Left lung (tissue), 10 donors: ENCODE results near the gene BATF. TPM values are rescaled to one million over a fixed set of nuclear protein-coding genes. Genes with fewer than 3 reads are reported as not detected.

Experiments used
- ATAC-seq: fragments of 200-7000 bp; cut with Tn5 transposase; one replicate; pipeline ENCODE4 v1.9.1; 2020; ENCODE audit warnings: moderate library complexity
- DNase-seq, 4 donors: peaks; one replicate each; pipeline ENCODE4 v3.0.0-alpha.2; 2013 to 2020
- H3K27ac ChIP-seq, 2 donors: fragments of 200-600 bp; sonication (generic) in 1 of 2; one replicate each; pipeline versions ENCODE4 v1.5.0 to v1.8.0; 2020 to 2021
- H3K27me3 ChIP-seq, 2 donors: fragments of 200-600 bp; sonication (generic) in 1 of 2; one replicate each; pipeline versions ENCODE4 v1.5.0 to v1.8.0; 2020 to 2021
- H3K36me3 ChIP-seq, 2 donors: fragments of 200-600 bp; sonication (generic) in 1 of 2; one replicate each; pipeline versions ENCODE4 v1.5.0 to v1.8.0; 2020 to 2021
- H3K4me1 ChIP-seq, 2 donors: fragments of 200-600 bp; one replicate each; pipeline ENCODE4 v1.8.0; 2021
- H3K4me3 ChIP-seq, 2 donors: fragments of 200-600 bp; sonication (generic) in 1 of 2; one replicate each; pipeline versions ENCODE4 v1.5.0 to v1.8.0; 2020 to 2021; ENCODE audit warnings: mild to moderate bottlenecking in 1 of 2
- H3K9me3 ChIP-seq, 2 donors: fragments of 200-600 bp; sonication (generic) in 1 of 2; one replicate each; pipeline versions ENCODE4 v1.5.0 to v1.8.0; 2020 to 2021
- CTCF ChIP-seq, 2 donors: fragments of 200-600 bp; sonication (generic) in 1 of 2; IDR thresholded peaks; one replicate each; pipeline versions ENCODE4 v1.5.0 to v1.8.0; 2021; ENCODE audit warnings: antibody characterized with exemption in 2 of 2
- intact Hi-C, 2 donors: fragments of 100-400 bp; cut with DNase I; formaldehyde crosslinking; loops; one replicate each; pipeline versions ENCODE4 v1.11.2 to v1.14.2; 2022
- polyA plus RNA-seq, 6 donors: library from polyadenylated mRNA; unstranded; fragments of 120-200 nt; gene quantifications; one replicate each; pipeline ENCODE4 v1.2.1, GENCODE V29; 2013; ENCODE audit not compliant: insufficient read length in 6 of 6
- total RNA-seq, 2 donors: library from RNA; stranded (reverse); fragmentation: NEBNext Ultra II Directional; extraction: Animal tissue kit (Norgen Biotek cat#: 25700); gene quantifications; one replicate each; pipeline ENCODE4 v1.2.1, GENCODE V29; 2021
- donor health status: DM: no; HTN: yes; CAD: no.
- donor health status: DM: no; HTN: no; CAD: no.

The BATF gene
- total and polyA plus RNA-seq, 8 donors = 0.46 to 19.6 (median 1.2) TPM

DNA sequence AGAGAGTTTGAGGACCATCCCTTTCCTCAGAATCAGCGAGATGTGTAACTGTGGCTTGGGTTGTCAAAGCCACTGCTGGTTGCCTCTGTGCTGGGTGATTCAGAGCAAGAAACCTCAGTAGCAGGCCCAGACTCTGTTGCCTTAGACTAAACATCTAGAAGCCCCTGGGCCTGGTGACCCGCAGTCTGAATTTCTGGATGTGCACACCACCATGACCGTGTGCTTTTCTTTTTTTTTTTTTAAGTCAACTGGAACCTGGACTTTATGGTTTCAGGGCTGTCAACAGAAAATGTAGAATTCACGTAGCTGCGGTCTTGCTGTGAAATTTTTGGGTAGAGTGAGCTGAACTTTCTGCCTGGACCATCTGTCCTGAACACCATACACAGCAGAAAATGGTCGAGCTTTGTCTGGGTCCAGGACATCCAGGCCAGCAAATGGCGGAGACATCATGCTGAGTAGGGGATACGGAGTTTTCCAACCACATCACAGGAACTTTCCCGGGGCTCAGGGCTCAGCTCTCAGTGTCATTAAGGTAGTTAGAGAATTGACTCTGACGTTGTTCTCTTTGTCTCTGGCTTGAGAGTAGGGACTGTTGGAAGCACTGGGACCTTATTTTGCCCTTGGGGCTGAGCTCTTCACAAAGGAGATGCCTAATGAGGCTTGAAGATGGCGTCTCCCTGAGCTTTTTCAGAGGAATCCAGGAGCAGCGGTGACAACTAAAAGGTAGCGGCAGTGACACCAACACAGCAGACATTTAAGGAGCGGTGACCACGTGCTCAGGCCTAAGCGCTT lies 23.0 kb upstream of the BATF start:
- H3K27me3 ChIP-seq = no peaks in the 10 kb centered on the region
- H3K27ac ChIP-seq = no peak overlapping the region
- no peaks in the 10 kb centered on the region for H3K36me3 ChIP-seq
- no peak for DNase-seq
- ATAC-seq = no peak
- H3K9me3 ChIP-seq = no peaks in the 10 kb centered on the region
- H3K4me3 ChIP-seq = no peak overlapping the region
- TF ChIP-seq CTCF (IDR thresholded peaks at IDR 0.05) = no peak
- intact Hi-C loops = loop anchor here in 1 of 2 donors (10.0 kb wide), 1 partner anchor 364 kb away; no protein-coding TSS in a partner anchor
- no peaks in the 10 kb centered on the region for H3K4me1 ChIP-seq

DNA sequence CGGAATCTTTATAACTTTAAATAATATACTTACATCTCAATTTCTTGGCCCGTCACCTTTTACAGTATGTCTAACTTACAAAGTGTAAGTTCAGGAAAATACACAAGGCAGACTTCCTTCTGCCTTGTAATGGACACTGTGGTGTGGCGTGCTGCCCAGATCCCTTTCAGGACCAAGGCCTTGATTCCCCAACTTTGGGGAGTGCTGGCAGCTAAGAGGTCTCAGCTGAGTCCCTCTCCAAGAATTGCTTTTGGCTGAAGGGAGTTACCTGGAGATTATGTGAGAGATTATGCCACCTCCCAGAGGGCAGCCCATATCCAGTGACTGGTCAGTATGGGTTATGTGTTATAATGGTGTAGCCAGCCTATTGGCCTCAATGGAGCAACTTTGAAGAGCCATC lies 21.2 kb upstream of the BATF start:
- H3K27me3 ChIP-seq = no peaks in the 10 kb centered on the region
- no peaks in the 10 kb centered on the region for H3K36me3 ChIP-seq
- intact Hi-C loops = no loop called here
- no peak overlapping the region for H3K27ac ChIP-seq
- ATAC-seq (no peak), DNase-seq (no peak)
- H3K4me3 ChIP-seq = no peak overlapping the region
- TF ChIP-seq CTCF (IDR thresholded peaks at IDR 0.05) = no peak
- no peaks in the 10 kb centered on the region for H3K9me3 ChIP-seq
- H3K4me1 ChIP-seq = no peaks in the 10 kb centered on the region

- no peaks in the 10 kb centered on the region for H3K36me3 ChIP-seq
- no peaks in the 10 kb centered on the region for H3K4me1 ChIP-seq
- DNase-seq (no peak), ATAC-seq (no peak)
- TF ChIP-seq CTCF (IDR thresholded peaks at IDR 0.05) = no peak
- H3K9me3 ChIP-seq = peaks cover 0 to 10% of the 10 kb centered on the region in 2 donors
- no peak overlapping the region for H3K27ac ChIP-seq
- no peaks in the 10 kb centered on the region for H3K27me3 ChIP-seq
- intact Hi-C loops = no loop called here
- H3K4me3 ChIP-seq = no peak overlapping the region
Observed at GRCh38 chr14:75504411-75504810, 17.9 kb upstream of the BATF start.

DNA sequence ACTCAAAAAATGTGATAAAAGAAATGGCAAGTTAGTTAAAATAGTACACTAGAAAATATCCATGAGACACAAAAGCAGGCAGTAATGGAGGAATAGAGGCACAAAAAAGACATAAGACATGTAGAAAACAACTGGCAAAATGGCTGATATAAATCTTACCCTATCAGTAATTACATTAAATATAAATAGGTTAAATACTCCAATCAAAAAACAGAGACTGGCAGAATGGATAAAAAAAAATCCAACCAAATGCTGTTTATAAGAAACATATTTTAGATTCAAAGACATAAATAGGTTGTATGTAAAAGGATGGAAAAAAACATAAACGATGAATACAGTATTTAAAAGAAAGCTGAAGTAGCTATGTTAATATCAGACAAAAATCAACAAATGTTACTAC lies 15.3 kb upstream of the BATF start:
- Histone ChIP-seq H3K4me1 (no peaks in the 10 kb centered on the region), H3K27ac (no peak overlapping the region), H3K36me3 (no peaks in the 10 kb centered on the region), H3K27me3 (no peaks in the 10 kb centered on the region), H3K4me3 (no peak overlapping the region), H3K9me3 (peaks cover 0 to 24% of the 10 kb centered on the region in 2 donors)
- DNase-seq (no peak), ATAC-seq (no peak)
- intact Hi-C loops = no loop called here
- no peak for TF ChIP-seq CTCF (IDR thresholded peaks at IDR 0.05)

DNA sequence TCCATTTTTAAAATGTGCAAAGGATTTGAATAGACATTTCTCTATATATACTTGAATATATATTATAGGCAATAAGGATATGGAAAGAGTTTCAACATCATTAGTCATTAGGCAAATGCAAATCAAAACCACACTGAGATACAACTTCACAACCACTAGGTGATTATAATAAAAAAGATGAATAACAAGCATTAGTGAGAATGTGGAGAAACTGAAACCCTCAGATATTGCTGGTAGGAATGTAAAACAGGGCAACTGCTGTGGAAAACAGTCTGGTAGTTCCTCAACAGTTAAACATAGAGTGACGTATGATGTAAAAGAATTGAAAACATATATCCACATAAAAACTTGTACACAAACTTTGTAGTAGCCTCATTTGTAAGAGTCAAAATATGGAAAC lies 11.7 kb upstream of the BATF start:
- Histone ChIP-seq H3K36me3 (no peaks in the 10 kb centered on the region), H3K4me3 (no peak overlapping the region), H3K27ac (no peak overlapping the region), H3K27me3 (no peaks in the 10 kb centered on the region), H3K9me3 (peaks cover 0 to 24% of the 10 kb centered on the region in 2 donors), H3K4me1 (peaks cover 0 to 15% of the 10 kb centered on the region in 2 donors)
- ATAC-seq (no peak), DNase-seq (no peak)
- intact Hi-C loops = no loop called here
- no peak for TF ChIP-seq CTCF (IDR thresholded peaks at IDR 0.05)
